NB4 (cell line): ENCODE measurements around the gene GINS1.

Source experiments
- CTCF ChIP-seq: IDR thresholded peaks from one replicate; pipeline ENCODE4 v1.5.1; 2012; ENCODE audit warnings: low read depth, low read length
- MAX ChIP-seq: IDR thresholded peaks from 2 replicates; pipeline ENCODE4 v1.6.1; 2011; ENCODE audit warnings: low read depth, low read length
- POLR2A ChIP-seq: IDR thresholded peaks from 2 replicates; pipeline ENCODE4 v1.6.1; 2011; ENCODE audit warnings: mild to moderate bottlenecking; ENCODE audit not compliant: insufficient read length; ENCODE audit errors: extremely low read depth

- TF ChIP-seq CTCF (no peak), POLR2A (no peak), MAX (no peak)
Observed at GRCh38 chr20:25480797-25481196, 73.3 kb downstream of the GINS1 start.
